IMR-90 (cell line): ENCODE measurements around the gene ESRP2. TPM values are rescaled to one million over a fixed set of nuclear protein-coding genes. Genes with fewer than 3 reads are reported as not detected.

Experiments used
- ATAC-seq: fragments of 200-7000 bp; cut with Tn5 transposase; 2 replicates; pipeline ENCODE4 v1.9.1; 2020; ENCODE audit warnings: low read depth, mild to moderate bottlenecking, moderate library complexity
- Bru-seq: library from RNA; stranded (reverse); fragments of 400-500 nt; gene quantifications from one replicate; lab custom pipeline; 2021; lab: Mats Ljungman, UMichigan
- BruChase-seq, 2 experiments: library from RNA; stranded (reverse); fragments of 400-500 nt; gene quantifications; one replicate each; lab custom pipeline; 2021; lab: Mats Ljungman, UMichigan
- BruUV-seq: library from RNA; stranded (reverse); fragments of 400-500 nt; replicated peaks from 2 replicates; lab custom pipeline; 2021; lab: Mats Ljungman, UMichigan
- CTCF ChIA-PET: fragments of 300-600 bp; formaldehyde crosslinking; extraction: SDS; loops from one replicate; lab custom pipeline; 2021; ENCODE audit warnings: antibody characterized with exemption; lab: Yijun Ruan, JAX
- POLR2A ChIA-PET: fragments of 300-600 bp; sonication (Branson Sonifier 250); formaldehyde crosslinking; loops from one replicate; lab custom pipeline; 2022; ENCODE audit warnings: antibody characterized with exemption; ENCODE audit not compliant: unreplicated experiment; lab: Charles Lee
- DNase-seq: peaks from one replicate; pipeline ENCODE4 v3.0.0; 2013
- H2AFZ ChIP-seq: replicated peaks from 2 replicates; pipeline ENCODE3; 2013; ENCODE audit warnings: low read length, mild to moderate bottlenecking; ENCODE audit not compliant: poor library complexity
- H2AK5ac ChIP-seq: 2 replicates; pipeline ENCODE4 v1.6.1; 2013; ENCODE audit warnings: low read depth, low read length, inconsistent platforms
- H2AK9ac ChIP-seq: replicated peaks from 2 replicates; pipeline ENCODE3; 2013; ENCODE audit warnings: mild to moderate bottlenecking, low read depth, low read length, moderate library complexity; ENCODE audit not compliant: poor library complexity
- H2BK120ac ChIP-seq: 2 replicates; pipeline ENCODE4 v1.6.1; 2013; ENCODE audit warnings: low read depth, low read length, inconsistent platforms
- H2BK15ac ChIP-seq: 3 replicates; pipeline ENCODE4 v1.6.1; 2013; ENCODE audit warnings: low read depth, low read length, inconsistent platforms
- H2BK20ac ChIP-seq: 2 replicates; pipeline ENCODE4 v1.6.1; 2013; ENCODE audit warnings: low read depth, mild to moderate bottlenecking, inconsistent platforms, low read length, moderate library complexity
- H2BK5ac ChIP-seq: 2 replicates; pipeline ENCODE4 v1.6.1; 2013; ENCODE audit warnings: mild to moderate bottlenecking, low read depth, low read length, inconsistent platforms; ENCODE audit not compliant: poor library complexity, severe bottlenecking
- H3K14ac ChIP-seq: replicated peaks from 2 replicates; pipeline ENCODE4 v1.6.1; 2013; ENCODE audit warnings: low read depth, low read length, inconsistent platforms
- H3K18ac ChIP-seq: 2 replicates; pipeline ENCODE4 v1.6.1; 2013; ENCODE audit warnings: low read depth, low read length, control low read depth
- H3K23ac ChIP-seq: 2 replicates; pipeline ENCODE4 v1.6.1; 2013; ENCODE audit warnings: low read depth, low read length, inconsistent platforms
- H3K27ac ChIP-seq: 2 replicates; pipeline ENCODE4 v1.5.1; 2013; ENCODE audit warnings: mild to moderate bottlenecking, control low read depth, low read length; ENCODE audit not compliant: insufficient read depth
- H3K27me3 ChIP-seq: 2 replicates; pipeline ENCODE4 v1.6.1; 2013; ENCODE audit warnings: low read length; ENCODE audit not compliant: control insufficient read depth, insufficient read depth
- H3K36me3 ChIP-seq: 2 replicates; pipeline ENCODE4 v1.6.1; 2013; ENCODE audit warnings: low read length, mixed read lengths; ENCODE audit not compliant: control insufficient read depth, insufficient read depth
- H3K4ac ChIP-seq: 2 replicates; pipeline ENCODE4 v1.6.1; 2013; ENCODE audit warnings: low read depth, low read length, inconsistent platforms
- H3K4me1 ChIP-seq: 2 replicates; pipeline ENCODE4 v1.6.1; 2013; ENCODE audit warnings: low read length, mixed read lengths; ENCODE audit not compliant: control insufficient read depth, insufficient read depth
- H3K4me2 ChIP-seq: 2 replicates; pipeline ENCODE4 v1.6.1; 2013; ENCODE audit warnings: low read depth, mild to moderate bottlenecking, control low read depth, low read length, moderate library complexity
- H3K4me3 ChIP-seq: 2 replicates; pipeline ENCODE4 v1.5.1; 2013; ENCODE audit warnings: low read depth, mild to moderate bottlenecking, control low read depth, low read length, moderate library complexity; ENCODE audit not compliant: insufficient read depth
- H3K56ac ChIP-seq: 2 replicates; pipeline ENCODE4 v1.6.1; 2013; ENCODE audit warnings: low read length, inconsistent platforms; ENCODE audit not compliant: insufficient read depth; ENCODE audit errors: extremely low read depth
- H3K79me1 ChIP-seq, 2 experiments: 2 replicates each; pipeline ENCODE4 v1.6.1; 2013; ENCODE audit warnings: low read length in 2 of 2, inconsistent platforms in 1 of 2, low read depth in 1 of 2
- H3K9ac ChIP-seq: 2 replicates; pipeline ENCODE4 v1.6.1; 2013; ENCODE audit warnings: low read depth, low read length, control low read depth
- H3K9me1 ChIP-seq: 2 replicates; pipeline ENCODE4 v1.6.1; 2013; ENCODE audit warnings: low read length, inconsistent platforms; ENCODE audit not compliant: insufficient read depth
- H3K9me3 ChIP-seq: 2 replicates; pipeline ENCODE4 v1.6.1; 2013; ENCODE audit warnings: low read length; ENCODE audit not compliant: control insufficient read depth, insufficient read depth
- H4K20me1 ChIP-seq: 2 replicates; pipeline ENCODE4 v1.6.1; 2013; ENCODE audit warnings: low read length, inconsistent platforms; ENCODE audit not compliant: insufficient read depth
- H4K5ac ChIP-seq: 2 replicates; pipeline ENCODE4 v1.6.1; 2013; ENCODE audit warnings: mild to moderate bottlenecking, low read depth, low read length, control low read depth
- H4K8ac ChIP-seq, 2 experiments: 2 replicates each; pipeline ENCODE4 v1.6.1; 2013; ENCODE audit warnings: low read depth in 2 of 2, low read length in 2 of 2, control low read depth in 1 of 2, inconsistent platforms in 1 of 2
- H4K91ac ChIP-seq: 2 replicates; pipeline ENCODE4 v1.6.1; 2013; ENCODE audit warnings: low read depth, low read length, inconsistent platforms; ENCODE audit not compliant: insufficient read depth
- BHLHE40 ChIP-seq: fragments of 150-350 bp; IDR thresholded peaks from 2 replicates; pipeline ENCODE4 v1.6.1; 2016; ENCODE audit warnings: mild to moderate bottlenecking, low read depth, low read length
- CEBPB ChIP-seq: IDR thresholded peaks from 2 replicates; pipeline ENCODE4 v1.6.1; 2012; ENCODE audit warnings: low read depth, low read length, improper control_type of control experiment
- CHD1 ChIP-seq: IDR thresholded peaks from 2 replicates; pipeline ENCODE4 v1.6.1; 2012; ENCODE audit warnings: low read depth, low read length, improper control_type of control experiment
- MAZ ChIP-seq: IDR thresholded peaks from 2 replicates; pipeline ENCODE4 v1.6.1; 2012; ENCODE audit warnings: low read depth, mild to moderate bottlenecking, low read length, improper control_type of control experiment, moderate library complexity, borderline replicate concordance
- NFE2L2 ChIP-seq: fragments of 150-350 bp; IDR thresholded peaks from 2 replicates; pipeline ENCODE4 v1.6.1; 2016; ENCODE audit warnings: low read depth, mild to moderate bottlenecking, low read length
- RFX5 ChIP-seq: IDR thresholded peaks from 2 replicates; pipeline ENCODE4 v1.8.0; 2012; ENCODE audit warnings: low read depth, mild to moderate bottlenecking, low read length, moderate library complexity
- SMC3 ChIP-seq: fragments of 150-350 bp; IDR thresholded peaks from 2 replicates; pipeline ENCODE4 v1.6.1; 2016; ENCODE audit warnings: low read depth, mild to moderate bottlenecking, antibody characterized with exemption, low read length, moderate library complexity
- WGBS, 2 experiments: methylation state at CpG; one replicate each; pipeline versions ENCODE4 v1.1.5 to v1.1.7; 2013; ENCODE audit warnings: missing lambda C conversion rate in 2 of 2; ENCODE audit not compliant: insufficient read length in 1 of 2; ENCODE audit errors: extremely low coverage in 2 of 2; 5-methylcytosine and 5-hydroxymethylcytosine counted together
- dilution Hi-C: fragments of 300-500 bp; cut with HindIII; formaldehyde crosslinking; loops from one replicate; pipeline ENCODE4 v1.14.3; 2018; ENCODE audit warnings: low sequenced_read_pairs; ENCODE audit not compliant: unreplicated experiment
- in situ Hi-C: fragments of 300-500 bp; cut with MboI; formaldehyde crosslinking; loops from 3 replicates; pipeline ENCODE4 v1.14.3; 2019; ENCODE audit warnings: low sequenced_read_pairs, inconsistent platforms, mixed read lengths
- intact Hi-C: fragments of 100-400 bp; cut with micrococcal nuclease; formaldehyde crosslinking; loops from 2 replicates; pipeline ENCODE4 v1.10.0; 2022
- long read RNA-seq: library from polyadenylated mRNA; unstranded; transcript quantifications from one replicate; pipeline ENCODE4 v2.0.0, GENCODE V29; 2021; ENCODE audit not compliant: unreplicated experiment
- polyA plus RNA-seq, 3 experiments: library from polyadenylated mRNA; depleted of rRNA; stranded (reverse); fragments of >200 nt; gene quantifications; 2 replicates each; pipeline ENCODE4 v1.2.3, GENCODE V29; 2012; ENCODE audit warnings: low replicate concordance in 1 of 3
- total RNA-seq: library from RNA; depleted of rRNA; stranded (reverse); fragments of >200 nt; gene quantifications from 2 replicates; pipeline ENCODE4 v1.2.3, GENCODE V29; 2012; rRNA removed
- TF ChIP-seq, protein P1 (sequence below): fragments of 150-350 bp; IDR thresholded peaks from 2 replicates; pipeline ENCODE4 v1.6.1; 2016; ENCODE audit warnings: low read depth, mild to moderate bottlenecking, low read length, moderate library complexity, borderline replicate concordance
- TF ChIP-seq, protein P2 (sequence below): conservative IDR thresholded peaks from 2 replicates; pipeline ENCODE4 v1.5.1; 2012; ENCODE audit warnings: mild to moderate bottlenecking, low read depth, low read length, improper control_type of control experiment

The ESRP2 gene
- total RNA-seq (under 0.01 TPM in 1 of 2 replicates, not detected in the other), polyA plus RNA-seq (2012; rRNA removed) (0.07 and 0.14 TPM in 2 replicates), Bru-seq, nascent RNA (percentile 23 among the genes with signal in this experiment), BruChase-seq, experiment 1, labeled RNA remaining after a 6-hour chase (percentile 25 among the genes with signal in this experiment), BruChase-seq, experiment 2, labeled RNA remaining after a 2-hour chase (percentile 14 among the genes with signal in this experiment)
- polyA plus RNA-seq (2012; cell fraction: cytosol; rRNA removed) = 0.07 TPM in 1 of 2 replicates, not detected in the other
- 0.32 and 0.53 TPM in 2 replicates for polyA plus RNA-seq (2012; cell fraction: nucleus; rRNA removed; ENCODE audit: low replicate concordance)
- long read RNA-seq = 0 reads

DNA sequence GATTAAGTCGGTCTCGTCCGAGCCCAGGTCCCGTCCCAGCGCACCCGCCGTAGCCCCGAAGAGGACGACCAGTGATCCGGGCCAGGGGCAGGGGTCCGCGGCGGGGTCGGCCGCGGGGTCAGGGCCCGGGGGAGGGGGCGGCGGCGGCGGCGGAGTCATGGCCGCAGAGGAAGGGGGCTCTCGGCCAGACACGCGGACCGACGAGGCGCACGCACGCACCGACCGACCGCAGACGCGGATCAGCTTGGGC, at the start of gene ESRP2:
TSS of gene ESRP2 (minus strand) at position 241 of the 250 bp plus-strand sequence. CDS start at position 159, 82 bp downstream.
- ATAC-seq = no peak
- H3K56ac ChIP-seq = 0 out of 2 replicates have a peak within 1 kb of the TSS, but pooled peaks have one; percentile 2
- peak within 1 kb of the TSS; percentile 78 for H3K4ac ChIP-seq
- in situ Hi-C loops = no loop called here
- peak within 1 kb of the TSS; percentile 60 for H3K4me2 ChIP-seq
- H3K27ac ChIP-seq = peak within 1 kb of the TSS; percentile 20
- H2BK5ac ChIP-seq = peak within 1 kb of the TSS; percentile 18
- peak within 1 kb of the TSS; percentile 65 for H2AK9ac ChIP-seq
- ChIA-PET POLR2A (no interaction called here), CTCF (no interaction called here)
- no peak for DNase-seq
- no peaks in the 10 kb centered on the region for H3K9me3 ChIP-seq
- H3K4me1 ChIP-seq = peaks cover 10% of the 10 kb centered on the region
- H3K18ac ChIP-seq = peak within 1 kb of the TSS; percentile 4
- peak within 1 kb of the TSS; percentile 96 for H2AFZ ChIP-seq
- intact Hi-C loops = no loop called here
- no peaks in the 10 kb centered on the region for H4K20me1 ChIP-seq
- peak within 1 kb of the TSS; percentile 60 for H4K91ac ChIP-seq
- 16% methylated on average over 15 of the region's 36 CpGs; no CpG with 5 or more reads in 1 of the 2 experiments for WGBS, 2 experiments
- peak within 1 kb of the TSS; percentile 8; the same call in 1 of the 2 replicates for H3K23ac ChIP-seq
- BruUV-seq = no TSS peak
- H3K9me1 ChIP-seq = peaks cover 8% of the 10 kb centered on the region
- H3K36me3 ChIP-seq = no peaks in the 10 kb centered on the region
- H3K9ac ChIP-seq = peak within 1 kb of the TSS; percentile 34; the same call in 1 of the 2 replicates
- dilution Hi-C loops = no loop called here
- H2AK5ac ChIP-seq = peak within 1 kb of the TSS; percentile 85
- H2BK120ac ChIP-seq = peak within 1 kb of the TSS; percentile 66
- peak within 1 kb of the TSS; percentile 77 for H2BK20ac ChIP-seq
- H3K27me3 ChIP-seq = no peaks in the 10 kb centered on the region
- H3K79me1 ChIP-seq = peaks cover 2 to 10% of the 10 kb centered on the region in 2 experiments; a peak in 2 of 4 replicates
- peak within 1 kb of the TSS; percentile 26 for H3K14ac ChIP-seq
- peak within 1 kb of the TSS; percentile 46 for H3K4me3 ChIP-seq
- peak within 1 kb of the TSS; percentile 76 for H4K5ac ChIP-seq
- H4K8ac ChIP-seq = peak within 1 kb of the TSS; percentile 54 to 95
- TF ChIP-seq RFX5 (no peak), NFE2L2 (no peak), MAZ (no peak), CHD1 (no peak), CEBPB (no peak), BHLHE40 (no peak), SMC3 (no peak)
- TF ChIP-seq, protein P1, sequence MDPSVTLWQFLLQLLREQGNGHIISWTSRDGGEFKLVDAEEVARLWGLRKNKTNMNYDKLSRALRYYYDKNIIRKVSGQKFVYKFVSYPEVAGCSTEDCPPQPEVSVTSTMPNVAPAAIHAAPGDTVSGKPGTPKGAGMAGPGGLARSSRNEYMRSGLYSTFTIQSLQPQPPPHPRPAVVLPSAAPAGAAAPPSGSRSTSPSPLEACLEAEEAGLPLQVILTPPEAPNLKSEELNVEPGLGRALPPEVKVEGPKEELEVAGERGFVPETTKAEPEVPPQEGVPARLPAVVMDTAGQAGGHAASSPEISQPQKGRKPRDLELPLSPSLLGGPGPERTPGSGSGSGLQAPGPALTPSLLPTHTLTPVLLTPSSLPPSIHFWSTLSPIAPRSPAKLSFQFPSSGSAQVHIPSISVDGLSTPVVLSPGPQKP = no peak
- TF ChIP-seq, protein P2, sequence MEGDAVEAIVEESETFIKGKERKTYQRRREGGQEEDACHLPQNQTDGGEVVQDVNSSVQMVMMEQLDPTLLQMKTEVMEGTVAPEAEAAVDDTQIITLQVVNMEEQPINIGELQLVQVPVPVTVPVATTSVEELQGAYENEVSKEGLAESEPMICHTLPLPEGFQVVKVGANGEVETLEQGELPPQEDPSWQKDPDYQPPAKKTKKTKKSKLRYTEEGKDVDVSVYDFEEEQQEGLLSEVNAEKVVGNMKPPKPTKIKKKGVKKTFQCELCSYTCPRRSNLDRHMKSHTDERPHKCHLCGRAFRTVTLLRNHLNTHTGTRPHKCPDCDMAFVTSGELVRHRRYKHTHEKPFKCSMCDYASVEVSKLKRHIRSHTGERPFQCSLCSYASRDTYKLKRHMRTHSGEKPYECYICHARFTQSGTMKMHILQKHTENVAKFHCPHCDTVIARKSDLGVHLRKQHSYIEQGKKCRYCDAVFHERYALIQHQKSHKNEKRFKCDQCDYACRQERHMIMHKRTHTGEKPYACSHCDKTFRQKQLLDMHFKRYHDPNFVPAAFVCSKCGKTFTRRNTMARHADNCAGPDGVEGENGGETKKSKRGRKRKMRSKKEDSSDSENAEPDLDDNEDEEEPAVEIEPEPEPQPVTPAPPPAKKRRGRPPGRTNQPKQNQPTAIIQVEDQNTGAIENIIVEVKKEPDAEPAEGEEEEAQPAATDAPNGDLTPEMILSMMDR = no peak
- peak within 1 kb of the TSS; percentile 56; the same call in 1 of the 3 replicates for H2BK15ac ChIP-seq
